Brain pericyte (primary cell): Measurements from ENCODE around the gene RTN4R.

Experiments used
- DNase-seq: peaks from one replicate; pipeline ENCODE4 v3.0.0-alpha.2; 2012; ENCODE audit warnings: low read depth, low spot score

RTN4R gene

DNA sequence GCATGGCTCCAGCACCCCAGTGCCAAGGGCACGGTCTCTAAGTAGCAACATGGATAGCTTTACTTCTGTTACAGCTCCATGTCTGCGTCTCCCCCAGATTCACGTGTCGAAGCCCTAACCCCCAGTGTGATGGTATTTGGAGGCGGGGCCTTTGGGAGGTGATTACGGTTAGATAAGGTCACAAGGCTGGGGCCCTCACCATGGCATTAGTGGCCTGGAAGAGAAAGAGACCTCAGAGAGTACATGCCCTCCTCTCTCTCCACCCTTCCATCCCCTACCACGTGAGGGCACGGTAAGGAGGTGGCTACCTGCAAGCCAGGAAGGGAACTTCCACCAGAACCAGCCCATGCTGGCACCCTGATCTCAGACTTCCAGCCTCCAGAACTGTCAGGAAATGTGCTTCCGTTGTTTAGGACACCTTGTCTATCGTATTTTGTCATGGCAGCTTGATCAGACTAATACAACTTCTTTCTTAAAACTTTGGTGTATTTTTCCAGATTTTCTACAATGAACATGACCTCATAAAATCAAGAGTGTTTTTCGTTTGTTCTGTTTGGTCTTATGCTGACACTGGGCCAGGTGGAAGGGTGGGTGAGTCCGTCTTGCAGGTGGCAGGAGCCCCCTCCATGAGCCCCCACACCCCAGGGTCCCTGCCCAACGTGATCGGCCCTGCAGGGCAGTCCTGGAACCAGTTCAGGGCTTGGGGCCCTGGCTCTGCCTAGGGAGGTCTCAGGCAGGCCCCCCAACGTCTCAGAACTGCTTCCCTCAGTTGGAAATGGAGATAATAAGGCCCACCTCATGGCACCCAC, 10.7 kb downstream of the RTN4R start:
- DNase-seq = no peak

DNA sequence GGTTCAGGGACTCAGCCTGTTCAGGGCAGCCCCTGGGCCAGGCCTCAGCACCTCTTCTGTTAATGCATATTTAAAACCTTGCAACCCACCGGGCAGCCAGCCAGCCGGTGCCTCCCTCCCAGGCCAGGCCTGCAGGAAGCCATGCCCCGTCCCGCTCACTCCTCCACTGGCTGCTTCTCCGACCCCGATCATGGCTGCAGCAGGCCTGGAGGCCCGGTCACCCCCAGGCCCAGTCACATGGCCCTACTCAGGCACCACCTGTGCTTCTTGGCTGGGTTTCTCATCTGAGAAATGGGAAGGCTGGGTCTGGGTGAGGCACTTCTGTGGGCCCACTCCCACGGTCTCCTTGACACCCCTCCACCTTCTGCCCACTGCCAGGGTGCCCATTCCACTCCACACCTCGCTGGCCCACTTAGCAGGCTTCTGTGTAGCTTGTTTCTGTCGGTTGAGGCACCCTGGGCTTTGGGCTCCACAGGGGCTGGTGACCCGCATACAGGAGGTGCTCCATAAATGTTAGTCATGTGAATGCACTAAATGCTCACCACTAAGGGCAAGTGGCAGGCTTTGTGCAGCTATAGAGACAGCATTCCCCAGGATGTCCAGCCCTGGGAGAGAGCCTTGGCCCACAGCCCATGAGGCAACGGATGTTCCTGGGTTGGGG, 11.4 kb downstream of the RTN4R start:
- no peak for DNase-seq

DNA sequence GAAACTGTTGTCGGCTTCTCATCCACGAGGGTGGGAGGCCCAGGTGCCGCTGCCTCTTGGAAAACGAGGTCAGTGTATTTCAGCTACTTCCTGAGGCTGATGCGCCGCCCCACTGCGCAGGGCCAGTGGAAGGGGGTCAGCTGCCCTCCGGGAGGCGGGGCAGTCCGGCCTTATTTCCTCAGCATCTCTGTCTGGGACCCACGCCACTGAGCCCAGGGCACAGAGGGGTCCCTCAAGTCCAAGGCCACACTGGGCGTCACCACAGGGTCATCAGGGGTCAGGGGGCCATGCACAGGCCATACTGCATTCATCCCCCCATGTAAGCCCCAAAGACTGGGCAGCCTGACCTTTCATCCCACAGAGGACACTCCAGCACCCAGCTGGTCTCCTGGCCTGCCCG, 12.1 kb downstream of the RTN4R start:
- DNase-seq = no peak

DNA sequence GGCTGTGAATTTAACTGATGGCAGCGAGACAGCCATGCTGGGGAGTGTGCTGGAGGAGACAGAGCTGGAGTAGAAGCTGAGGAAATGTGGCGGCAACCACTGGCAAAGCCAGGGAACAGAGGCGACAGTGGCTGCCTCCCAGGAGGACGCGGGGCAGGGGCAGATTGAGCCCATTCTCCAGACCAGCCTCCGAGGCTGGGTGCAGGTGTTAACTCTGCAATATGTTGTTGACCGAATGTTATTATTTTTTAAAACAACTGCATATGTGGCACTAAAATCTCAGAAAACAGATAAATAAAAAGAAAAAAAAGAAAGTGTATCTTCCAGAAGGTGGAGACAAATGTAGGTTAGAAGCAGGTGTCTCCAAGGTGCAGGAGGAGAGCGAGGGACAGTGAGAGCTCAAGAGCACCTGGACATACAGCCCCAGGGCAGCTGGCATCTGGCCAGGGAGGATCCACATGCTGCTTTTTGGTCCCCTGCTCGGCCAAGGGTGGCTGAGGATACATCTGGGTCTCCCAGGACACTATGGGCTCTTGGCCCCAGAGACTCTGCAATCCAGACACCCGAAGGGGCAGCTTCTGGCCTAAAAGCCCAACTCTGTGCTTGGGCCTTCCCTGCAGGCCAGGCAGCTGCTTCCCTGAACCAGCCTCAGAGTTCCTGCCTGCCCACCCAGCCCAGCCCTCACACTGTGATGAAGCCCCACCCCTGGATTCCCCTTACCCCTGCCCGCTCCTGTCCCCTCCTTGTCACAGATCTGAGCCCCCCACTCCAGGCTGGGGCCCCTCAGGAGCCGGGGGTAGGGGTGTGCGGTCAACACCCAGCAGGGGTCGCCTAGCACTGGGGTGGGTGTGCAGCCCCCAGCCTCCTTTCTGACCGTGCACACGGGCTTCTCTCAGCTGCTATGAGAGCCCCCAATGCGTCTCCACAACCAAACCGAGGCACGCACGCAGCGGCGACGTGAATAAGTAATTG, 12.9 kb downstream of the RTN4R start:
- DNase-seq = no peak

DNA sequence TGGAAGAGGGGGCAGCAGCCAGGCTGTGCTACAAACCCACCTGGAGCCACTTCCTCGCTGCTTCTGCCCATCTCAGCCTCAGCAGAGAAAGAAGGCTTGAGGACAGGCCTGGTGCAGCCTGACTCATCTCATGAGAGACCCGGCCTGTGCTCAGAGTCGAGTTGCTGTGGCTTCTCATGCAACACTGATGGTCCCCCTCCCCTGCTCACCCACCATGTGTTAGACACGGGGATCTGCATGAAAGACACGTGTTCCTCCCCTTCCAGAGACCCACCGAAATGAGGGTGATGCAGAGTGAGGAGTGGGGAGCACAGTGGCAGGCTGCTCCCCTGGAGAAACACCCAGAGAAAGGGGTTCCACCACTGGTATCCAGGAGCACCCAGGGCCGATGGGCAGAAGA, 15.0 kb downstream of the RTN4R start:
- no peak for DNase-seq

DNA sequence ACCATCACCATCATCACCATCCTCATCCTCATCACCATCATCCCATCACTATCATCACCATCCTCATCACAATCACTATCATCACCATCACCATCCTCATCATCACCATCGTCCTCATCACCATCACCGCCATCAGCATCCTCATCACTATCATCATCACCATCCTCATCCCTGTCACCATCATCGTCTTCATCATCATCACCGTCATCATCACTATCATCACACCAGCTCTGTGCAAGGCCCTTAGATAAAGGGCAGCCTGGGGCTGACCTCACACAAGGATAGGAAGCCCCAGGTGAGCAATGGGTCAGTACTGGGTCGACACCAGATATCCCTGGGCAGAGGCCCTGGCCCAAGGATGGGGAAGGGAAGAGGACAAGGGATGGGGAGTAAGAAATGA, 16.1 kb downstream of the RTN4R start:
- no peak for DNase-seq

DNA sequence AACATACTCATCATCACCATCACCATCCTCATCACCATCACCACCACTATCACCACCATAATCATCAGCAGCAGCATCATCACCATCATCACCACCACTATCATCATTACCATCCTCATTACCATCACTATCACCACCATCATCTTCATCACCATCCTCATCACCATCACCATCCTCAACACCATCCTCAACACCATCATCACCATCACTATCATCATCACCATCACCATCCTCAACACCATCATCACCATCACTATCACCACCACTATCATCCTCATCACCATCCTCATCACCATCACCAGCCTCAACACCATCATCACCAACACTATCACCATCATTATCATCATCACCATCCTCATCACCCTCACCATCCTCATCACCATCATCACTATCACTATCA, 16.6 kb downstream of the RTN4R start:
- no peak for DNase-seq

DNA sequence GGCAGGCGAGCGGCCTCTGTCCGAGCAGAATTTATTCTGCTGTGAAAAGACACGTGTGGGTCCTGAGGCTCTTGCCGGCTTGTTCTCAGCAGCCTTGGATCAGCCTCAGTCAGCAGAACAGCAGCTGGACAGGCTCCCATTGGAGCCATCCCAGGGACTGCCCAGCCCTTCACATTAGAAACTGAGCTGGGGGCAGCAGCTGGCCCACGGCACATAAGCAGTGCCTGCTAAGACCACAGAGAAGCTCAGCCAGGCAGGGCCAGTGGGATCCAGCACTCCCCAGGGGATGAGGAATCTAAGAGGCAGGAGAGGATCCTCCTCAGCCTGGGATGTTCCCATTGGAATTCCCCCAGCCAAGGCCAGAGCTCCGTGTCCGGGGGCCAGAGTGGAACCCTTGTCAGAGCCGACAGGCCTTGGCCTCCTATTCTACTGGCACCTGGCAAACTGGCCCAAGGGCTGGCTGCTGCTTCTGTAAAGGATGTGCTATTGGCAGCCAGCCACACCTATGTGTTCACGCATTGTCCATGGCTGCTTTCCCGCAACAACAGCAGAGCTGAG, 18.2 kb downstream of the RTN4R start:
- no peak for DNase-seq

DNA sequence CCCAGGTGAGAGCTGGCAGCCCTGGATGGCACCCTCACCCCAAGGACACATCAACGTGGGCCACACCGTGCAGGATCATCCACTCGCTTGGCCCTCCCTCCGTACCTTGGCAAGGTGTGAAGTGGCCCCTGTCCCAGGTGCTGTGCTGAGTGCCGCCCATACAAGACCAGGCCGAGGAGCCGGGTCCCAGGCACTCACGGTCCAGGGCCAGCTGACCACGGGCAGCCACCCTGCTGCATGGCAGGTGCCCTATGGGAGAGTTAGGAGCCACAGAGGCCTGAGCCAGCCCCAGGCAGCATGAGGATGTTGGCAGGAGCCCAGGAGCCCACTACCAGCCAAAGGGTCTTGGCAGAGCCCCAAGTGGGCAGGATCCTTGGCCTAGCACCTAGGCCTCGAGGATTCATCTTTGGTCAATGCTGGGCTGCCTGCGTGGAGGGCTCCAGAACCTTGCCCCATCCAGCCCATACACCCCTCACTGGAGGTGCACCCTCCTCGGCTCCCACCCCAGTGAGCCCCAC, 19.6 kb downstream of the RTN4R start:
- DNase-seq = no peak

DNA sequence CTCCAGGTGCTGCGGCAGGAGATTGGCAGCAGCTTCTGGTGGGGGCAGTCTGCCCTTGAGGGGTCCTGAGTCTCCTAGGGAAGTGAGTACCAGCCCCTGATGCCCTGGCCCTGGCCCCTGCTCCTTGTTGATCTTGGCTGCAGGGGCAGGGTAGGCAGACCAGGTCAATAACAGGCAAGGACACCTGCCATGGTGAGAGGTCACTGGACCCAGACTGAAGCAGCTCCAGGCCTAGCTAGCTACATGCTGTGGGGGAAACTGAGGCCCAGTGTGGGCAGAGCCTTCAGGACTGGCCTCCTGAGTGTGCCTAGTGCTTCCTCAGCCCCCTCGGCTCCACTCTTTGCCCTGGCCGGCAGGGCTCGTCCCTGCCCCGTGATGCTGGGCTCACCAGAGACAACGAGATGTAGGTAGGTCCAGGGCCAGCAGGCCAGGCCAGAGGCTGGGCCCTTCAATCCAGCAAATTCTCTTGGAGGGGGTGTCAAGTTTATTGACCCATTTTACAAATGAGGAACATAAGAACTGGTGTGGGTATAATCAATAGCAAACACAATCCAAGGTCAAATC, 20.4 kb downstream of the RTN4R start:
- DNase-seq = no peak

DNA sequence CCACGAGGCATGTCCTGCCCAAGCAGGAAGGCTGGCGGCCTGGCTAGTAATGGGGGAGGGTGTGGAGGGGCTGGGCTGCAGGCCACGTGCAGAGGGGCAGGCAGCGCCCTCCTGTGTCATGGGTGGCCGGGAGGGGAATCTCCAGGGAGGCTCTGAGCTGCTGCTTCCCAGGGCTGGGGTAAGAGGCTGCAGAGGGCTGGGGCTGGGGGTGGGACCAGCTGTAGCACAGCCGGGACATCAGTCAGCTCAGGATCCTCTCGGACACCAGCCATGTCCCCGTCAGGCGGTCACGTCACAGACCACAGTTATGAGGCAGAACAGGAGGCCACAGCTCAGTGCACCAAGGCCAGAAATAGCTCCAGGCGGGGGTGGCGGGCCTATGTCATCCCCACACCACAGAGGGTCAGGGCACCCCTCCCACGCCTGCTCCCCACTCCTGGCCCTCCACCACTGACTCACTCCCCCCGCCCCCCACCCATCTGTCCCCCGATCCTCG, 21.1 kb downstream of the RTN4R start:
- no peak for DNase-seq

DNA sequence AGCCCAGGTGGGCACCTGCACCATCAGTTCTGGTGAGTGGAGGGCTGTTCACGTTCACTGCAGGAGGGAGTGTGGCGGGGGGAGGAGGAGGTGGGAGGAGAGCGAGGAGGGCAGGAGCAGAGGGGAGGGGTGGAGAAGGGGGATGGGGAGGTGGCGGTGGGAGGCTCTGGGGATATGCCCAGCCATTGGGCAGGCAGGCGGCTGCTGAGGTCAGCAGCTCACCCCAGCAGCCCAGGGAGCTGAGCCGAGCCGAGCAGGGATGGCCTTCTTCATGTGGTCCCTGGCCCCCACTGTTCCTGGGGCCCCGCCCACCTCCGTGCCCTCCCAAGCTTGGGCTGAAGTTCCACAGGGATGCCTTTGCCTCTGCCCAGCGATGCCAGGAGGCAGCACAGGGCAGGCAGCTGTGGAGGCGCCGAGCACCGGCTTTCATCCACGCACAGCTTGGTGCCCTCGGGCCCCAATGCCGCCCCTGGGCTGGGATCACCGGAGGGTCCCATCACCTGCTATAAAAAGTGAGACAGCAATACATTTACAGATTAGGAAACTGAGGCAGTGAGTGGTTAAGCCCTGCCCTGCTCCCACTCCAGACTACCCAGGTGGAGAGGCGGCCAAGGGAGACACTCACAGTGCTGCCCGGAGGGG, 21.6 kb downstream of the RTN4R start:
- DNase-seq = no peak

DNA sequence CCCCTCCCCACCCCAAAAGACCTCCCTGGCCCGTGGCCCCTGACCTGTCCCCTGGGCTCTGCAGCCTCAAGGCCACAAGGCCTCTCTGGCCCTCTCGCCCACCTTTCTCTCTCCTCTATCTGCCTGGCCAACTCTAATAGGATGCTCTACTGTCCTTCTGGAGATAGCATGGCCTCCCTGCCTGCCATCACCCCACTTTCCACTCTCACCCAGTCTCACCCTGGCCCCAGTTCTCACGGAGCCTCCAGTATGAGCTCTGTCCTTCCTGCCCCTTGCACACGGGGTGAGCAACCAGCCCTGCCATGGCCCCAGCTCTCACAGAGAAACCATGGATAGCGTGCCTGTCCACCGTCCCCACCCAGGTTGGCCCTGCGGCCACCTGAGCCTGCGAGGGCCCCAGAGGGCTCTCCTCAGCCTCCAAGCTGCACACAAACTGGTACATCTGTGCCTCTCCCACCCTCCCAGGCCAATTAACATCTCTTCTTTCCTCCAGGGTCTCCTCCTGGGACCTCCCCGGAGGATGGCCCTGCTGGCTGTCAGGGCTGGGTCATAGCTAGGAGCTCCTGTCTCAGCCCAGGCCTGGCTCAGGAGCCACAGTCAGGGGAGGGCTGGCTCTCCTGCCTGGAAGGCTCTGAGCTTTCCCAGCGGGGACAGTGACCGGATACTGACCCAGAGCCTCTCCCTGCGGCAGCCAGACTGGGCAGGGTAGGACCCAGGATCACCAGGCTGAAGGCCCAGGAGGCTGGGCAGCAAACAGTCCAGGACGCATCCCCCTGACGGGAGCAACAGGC, 22.3 kb downstream of the RTN4R start:
- DNase-seq = no peak

DNA sequence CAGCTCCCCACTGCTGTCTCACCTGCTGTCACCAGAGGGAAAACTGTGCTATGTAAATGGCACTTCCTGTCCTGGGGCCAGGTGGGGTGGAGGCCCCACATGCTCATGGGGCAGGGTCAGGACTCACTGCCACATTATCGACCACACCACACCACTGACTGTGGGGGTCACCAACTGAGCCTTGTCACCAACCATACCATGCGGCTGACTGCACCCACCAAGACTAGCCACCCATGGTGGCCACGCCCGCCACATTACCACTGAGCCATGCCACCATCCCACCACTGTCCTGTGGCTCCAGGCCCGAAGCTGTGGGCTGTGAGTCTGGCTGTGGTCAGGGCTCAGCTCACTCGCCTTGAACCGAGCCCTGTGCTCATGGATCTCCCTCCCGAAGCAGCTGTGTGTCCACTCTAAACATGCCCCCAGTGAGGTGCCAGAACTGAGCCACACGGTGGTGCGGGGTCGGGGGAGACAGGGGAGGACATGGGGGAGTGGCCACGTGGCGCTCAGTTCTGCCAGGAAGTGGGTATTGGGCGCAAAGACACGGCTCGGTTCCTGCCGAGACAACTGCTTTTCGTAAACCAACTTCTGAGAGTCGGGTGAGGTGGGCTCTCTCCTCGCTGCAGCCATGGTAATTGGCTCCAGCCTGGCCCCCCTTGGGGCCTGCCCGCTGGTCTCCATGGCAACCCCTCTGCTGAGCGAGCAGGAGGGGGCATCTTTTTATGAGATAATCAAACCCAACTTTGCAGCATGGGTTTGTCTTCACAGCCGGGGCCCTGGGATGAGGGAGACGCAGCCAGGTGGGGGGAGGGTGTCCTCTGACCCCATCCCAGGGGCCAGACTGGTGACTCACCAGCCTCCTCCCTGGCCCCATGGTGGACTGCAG, 23.2 kb downstream of the RTN4R start:
- DNase-seq = no peak

DNA sequence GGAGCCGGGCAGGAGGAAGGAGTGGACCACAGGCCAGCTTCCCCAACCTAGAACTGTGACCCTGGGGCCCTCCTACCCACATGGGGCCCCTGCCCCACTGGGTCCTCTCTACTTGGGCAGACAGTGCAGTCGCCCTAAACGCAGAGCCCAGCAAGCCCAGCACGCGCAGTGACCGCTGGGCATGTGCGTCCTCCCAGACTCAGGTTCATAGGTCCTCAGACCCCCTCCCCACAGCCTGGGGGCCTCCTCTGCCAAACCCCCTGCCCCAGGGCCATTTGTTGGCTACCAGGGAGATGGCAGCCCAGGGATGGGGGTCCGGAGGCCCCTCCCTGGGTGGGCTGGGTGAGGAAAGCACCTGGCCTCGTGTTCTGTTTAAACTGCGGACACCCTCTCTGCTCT, 23.9 kb downstream of the RTN4R start:
- no peak for DNase-seq

DNA sequence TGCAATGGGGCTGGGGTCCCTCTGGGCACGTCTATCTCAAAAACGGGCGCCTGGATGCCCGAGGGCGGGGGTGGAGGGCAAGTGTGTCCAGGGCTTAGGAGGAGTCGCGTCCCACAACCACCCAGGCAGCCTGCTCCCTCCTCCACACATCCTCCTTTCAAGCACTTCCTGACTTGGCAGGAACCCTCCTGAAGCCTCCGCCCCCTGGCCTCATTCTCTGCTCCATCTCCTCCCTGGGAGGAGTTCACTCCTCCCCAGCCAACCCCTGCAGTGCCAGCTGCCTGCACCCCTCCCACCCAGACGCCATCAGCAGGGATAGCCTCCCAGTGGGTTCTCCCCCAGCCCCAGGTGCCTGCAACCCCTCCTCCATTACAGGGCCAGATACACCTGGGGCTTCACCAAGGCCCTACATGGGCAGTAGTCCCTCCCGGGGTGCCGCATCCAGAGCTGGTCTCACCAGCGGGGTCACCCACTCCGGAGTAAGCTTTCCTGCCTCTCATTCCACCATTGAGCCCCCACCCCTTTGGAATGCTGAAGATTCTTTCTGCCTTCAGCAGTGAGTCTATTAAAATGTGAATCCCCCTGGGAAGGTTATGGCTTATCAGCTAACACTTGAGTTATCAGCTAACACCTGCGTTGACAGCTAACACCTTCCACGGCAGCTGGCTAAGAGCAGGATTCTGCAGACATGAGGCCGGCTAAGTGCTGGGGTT, 24.4 kb downstream of the RTN4R start:
- no peak for DNase-seq

DNA sequence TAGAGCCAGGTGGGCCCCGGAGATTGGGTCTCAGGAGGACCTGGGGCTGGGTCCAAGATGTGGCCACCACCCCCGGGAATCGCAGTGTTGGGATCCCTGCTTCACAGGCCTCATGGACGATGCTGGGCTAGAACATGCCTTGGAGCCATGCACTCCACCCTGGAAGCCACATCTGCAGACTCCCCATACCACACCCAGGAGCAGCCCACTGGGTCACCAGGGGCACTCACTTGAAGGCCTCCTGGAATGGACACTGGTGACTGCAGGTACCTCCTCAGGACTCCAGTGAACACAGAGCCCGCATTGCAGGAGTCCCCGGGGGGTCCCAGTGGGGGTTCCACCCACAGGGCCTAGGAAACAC, 25.0 kb downstream of the RTN4R start:
- DNase-seq = no peak
